Lower lobe of right lung (tissue), 2 donors: ENCODE data around the gene SPATA32. TPM values are rescaled to one million over a fixed set of nuclear protein-coding genes. Genes with fewer than 3 reads are reported as not detected.

Source experiments
- ATAC-seq, 2 donors: fragments of 200-7000 bp; cut with Tn5 transposase; one replicate each; pipeline ENCODE4 v1.9.1; 2020 to 2022; ENCODE audit warnings: mild to moderate bottlenecking in 2 of 2, moderate library complexity in 2 of 2
- DNase-seq: peaks from one replicate; pipeline ENCODE4 v3.0.0-alpha.2; 2020
- H3K27ac ChIP-seq: fragments of 200-600 bp; one replicate; pipeline ENCODE4 v1.8.0; 2022
- H3K27me3 ChIP-seq: fragments of 200-600 bp; one replicate; pipeline ENCODE4 v1.8.0; 2022; ENCODE audit warnings: low read depth
- H3K36me3 ChIP-seq: fragments of 200-600 bp; one replicate; pipeline ENCODE4 v1.8.0; 2022; ENCODE audit warnings: mild to moderate bottlenecking
- H3K4me1 ChIP-seq: fragments of 200-600 bp; one replicate; pipeline ENCODE4 v1.8.0; 2022
- H3K4me3 ChIP-seq: fragments of 200-600 bp; one replicate; pipeline ENCODE4 v1.8.0; 2022; ENCODE audit warnings: mild to moderate bottlenecking
- H3K9me3 ChIP-seq: fragments of 200-600 bp; one replicate; pipeline ENCODE4 v1.8.0; 2022
- intact Hi-C: fragments of 100-400 bp; cut with DNase I; formaldehyde crosslinking; loops from one replicate; pipeline ENCODE4 v1.11.0; 2022
- total RNA-seq: library from RNA; stranded (reverse); fragmentation: NEBNext Ultra II Directional; extraction: Animal tissue kit (Norgen Biotek cat#: 25700); gene quantifications from one replicate; pipeline ENCODE4 v1.2.1, GENCODE V29; 2021
- TF ChIP-seq, protein P1 (sequence below): fragments of 200-600 bp; IDR thresholded peaks from one replicate; pipeline ENCODE4 v1.8.0; 2022; ENCODE audit warnings: antibody characterized with exemption, mild to moderate bottlenecking
- donor health status: DM: no; HTN: yes; CAD: no; lungs with severe emphysema.

Gene SPATA32
- total RNA-seq, 1 donor from 2014 or later: not detected

- intact Hi-C loops: no loop called here
- H3K4me1 ChIP-seq: peaks cover 84% of the 10 kb centered on the region
- H3K27me3 ChIP-seq: no peaks in the 10 kb centered on the region
- no peaks in the 10 kb centered on the region for H3K36me3 ChIP-seq
- no peak for ATAC-seq
- DNase-seq: no peak
- no peak overlapping the region for H3K4me3 ChIP-seq
- TF ChIP-seq, protein P1, sequence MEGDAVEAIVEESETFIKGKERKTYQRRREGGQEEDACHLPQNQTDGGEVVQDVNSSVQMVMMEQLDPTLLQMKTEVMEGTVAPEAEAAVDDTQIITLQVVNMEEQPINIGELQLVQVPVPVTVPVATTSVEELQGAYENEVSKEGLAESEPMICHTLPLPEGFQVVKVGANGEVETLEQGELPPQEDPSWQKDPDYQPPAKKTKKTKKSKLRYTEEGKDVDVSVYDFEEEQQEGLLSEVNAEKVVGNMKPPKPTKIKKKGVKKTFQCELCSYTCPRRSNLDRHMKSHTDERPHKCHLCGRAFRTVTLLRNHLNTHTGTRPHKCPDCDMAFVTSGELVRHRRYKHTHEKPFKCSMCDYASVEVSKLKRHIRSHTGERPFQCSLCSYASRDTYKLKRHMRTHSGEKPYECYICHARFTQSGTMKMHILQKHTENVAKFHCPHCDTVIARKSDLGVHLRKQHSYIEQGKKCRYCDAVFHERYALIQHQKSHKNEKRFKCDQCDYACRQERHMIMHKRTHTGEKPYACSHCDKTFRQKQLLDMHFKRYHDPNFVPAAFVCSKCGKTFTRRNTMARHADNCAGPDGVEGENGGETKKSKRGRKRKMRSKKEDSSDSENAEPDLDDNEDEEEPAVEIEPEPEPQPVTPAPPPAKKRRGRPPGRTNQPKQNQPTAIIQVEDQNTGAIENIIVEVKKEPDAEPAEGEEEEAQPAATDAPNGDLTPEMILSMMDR: no peak
- H3K9me3 ChIP-seq: no peaks in the 10 kb centered on the region
- H3K27ac ChIP-seq: no peak overlapping the region
These were observed 46.9 kb upstream of the SPATA32 start for GRCh38 chr17:45308840-45309239.

GRCh38 chr17:45308016-45308365 is 46.1 kb upstream of the SPATA32 start:
- TF ChIP-seq, protein P1: no peak
- intact Hi-C loops: no loop called here
- H3K27ac ChIP-seq: peak overlapping the region; percentile 81
- ATAC-seq (no peak), DNase-seq (no peak)
- no peak overlapping the region for H3K4me3 ChIP-seq
- H3K9me3 ChIP-seq: no peaks in the 10 kb centered on the region
- peaks cover 80% of the 10 kb centered on the region for H3K4me1 ChIP-seq
- no peaks in the 10 kb centered on the region for H3K27me3 ChIP-seq
- H3K36me3 ChIP-seq: no peaks in the 10 kb centered on the region

GRCh38 chr17:45307290-45308015 is 45.6 kb upstream of the SPATA32 start:
- Histone ChIP-seq H3K27ac (peak overlapping the region; percentile 81), H3K36me3 (no peaks in the 10 kb centered on the region), H3K9me3 (no peaks in the 10 kb centered on the region), H3K4me3 (no peak overlapping the region), H3K4me1 (peaks cover 80% of the 10 kb centered on the region), H3K27me3 (no peaks in the 10 kb centered on the region)
- ATAC-seq (peak; percentile 37 to 62), DNase-seq (no peak)
- TF ChIP-seq, protein P1: no peak
- intact Hi-C loops: no loop called here

- ATAC-seq (no peak), DNase-seq (no peak)
- H3K36me3 ChIP-seq: no peaks in the 10 kb centered on the region
- intact Hi-C loops: no loop called here
- H3K27me3 ChIP-seq: no peaks in the 10 kb centered on the region
- peak overlapping the region; percentile 81 for H3K27ac ChIP-seq
- H3K4me3 ChIP-seq: no peak overlapping the region
- TF ChIP-seq, protein P1: no peak
- no peaks in the 10 kb centered on the region for H3K9me3 ChIP-seq
- H3K4me1 ChIP-seq: peaks cover 80% of the 10 kb centered on the region
These were observed 44.7 kb upstream of the SPATA32 start for GRCh38 chr17:45306623-45307022.

- intact Hi-C loops: no loop called here
- TF ChIP-seq, protein P1: no peak
- Histone ChIP-seq H3K27me3 (no peaks in the 10 kb centered on the region), H3K4me3 (no peak overlapping the region), H3K36me3 (no peaks in the 10 kb centered on the region), H3K4me1 (peaks cover 80% of the 10 kb centered on the region), H3K27ac (peak overlapping the region; percentile 7), H3K9me3 (no peaks in the 10 kb centered on the region)
- no peak for ATAC-seq
- DNase-seq: no peak
These were observed 44.2 kb upstream of the SPATA32 start for GRCh38 chr17:45306094-45306493.
